Activated CD4-positive, alpha-beta T cell treated with anti-CD3 and anti-CD28 coated beads, Interleukin-2, amount 50 U/mL, for 16 hours (primary cell): ENCODE results near the gene ACYP1.
A peak's percentile ranks its signal among the peaks of the same experiment; 100 is the strongest.
"Not testable (repeated sequence)": the region's sequence is repeated elsewhere in the genome, so short reads cannot be mapped to it uniquely, and the experiment has no call there.

ENCODE experiments used
- DNase-seq: peaks from one replicate; pipeline ENCODE4 v3.0.0-alpha.2; 2020

Gene ACYP1

GRCh38 chr14:75068294-75069120, 4.7 kb upstream of the ACYP1 start:
- no peak for DNase-seq

GRCh38 chr14:75067765-75068164, 3.9 kb upstream of the ACYP1 start:
- DNase-seq: not testable (repeated sequence)

- no peak for DNase-seq
These were observed 3.4 kb upstream of the ACYP1 start for GRCh38 chr14:75067212-75067611.

GRCh38 chr14:75066691-75067090, 2.9 kb upstream of the ACYP1 start:
- DNase-seq: no peak

GRCh38 chr14:75064205-75064567, 362 bp upstream of the ACYP1 start:
- no peak for DNase-seq

- DNase-seq: no peak
These were observed 811 bp downstream of the ACYP1 start for GRCh38 chr14:75063013-75063412.

GRCh38 chr14:75060420-75060819, 3.4 kb downstream of the ACYP1 start:
- no peak for DNase-seq

- no peak for DNase-seq
These were observed 4.2 kb downstream of the ACYP1 start for GRCh38 chr14:75059642-75060041.

- DNase-seq: no peak
These were observed 9.4 kb downstream of the ACYP1 start for GRCh38 chr14:75054421-75054820.

- no peak for DNase-seq
These were observed 10.2 kb downstream of the ACYP1 start for GRCh38 chr14:75053396-75054291.

- DNase-seq: no peak
These were observed 12.3 kb downstream of the ACYP1 start for GRCh38 chr14:75051556-75051899.

GRCh38 chr14:75050852-75051555, 12.8 kb downstream of the ACYP1 start, which contains the start of gene MLH3:
MLH3 (minus strand) TSS chr14:75051467; CDS start chr14:75049655, 1,812 bp downstream.
- DNase-seq: peak; percentile 83

- no peak for DNase-seq
These were observed 14.1 kb downstream of the ACYP1 start for GRCh38 chr14:75049731-75050201.

- DNase-seq: no peak
These were observed 14.7 kb downstream of the ACYP1 start for GRCh38 chr14:75049136-75049535.

GRCh38 chr14:75048101-75048500, 15.7 kb downstream of the ACYP1 start:
- no peak for DNase-seq

GRCh38 chr14:75047506-75047905, 16.3 kb downstream of the ACYP1 start:
- DNase-seq: no peak

- DNase-seq: peak; percentile 47
These were observed 16.9 kb downstream of the ACYP1 start for GRCh38 chr14:75046899-75047298.

- DNase-seq: no peak
These were observed 17.5 kb downstream of the ACYP1 start for GRCh38 chr14:75046275-75046674.

- no peak for DNase-seq
These were observed 19.1 kb downstream of the ACYP1 start for GRCh38 chr14:75044752-75045151.

- DNase-seq: no peak
These were observed 19.5 kb downstream of the ACYP1 start for GRCh38 chr14:75044322-75044721.

- DNase-seq: no peak
These were observed 21.8 kb downstream of the ACYP1 start for GRCh38 chr14:75042035-75042434.

- no peak for DNase-seq
These were observed 22.2 kb downstream of the ACYP1 start for GRCh38 chr14:75041613-75042012.

GRCh38 chr14:75040959-75041358, 22.9 kb downstream of the ACYP1 start:
- no peak for DNase-seq
